GM12873 (cell line): ENCODE data around the gene PTGFR.

ENCODE experiments used
- TF ChIP-seq, protein P1 (sequence below): IDR thresholded peaks from 2 replicates; pipeline ENCODE4 v1.5.1; 2012; ENCODE audit warnings: low read depth, mild to moderate bottlenecking, moderate library complexity, low read length, control low read depth; ENCODE audit not compliant: insufficient read depth; ENCODE audit errors: missing control alignments

Gene PTGFR

DNA sequence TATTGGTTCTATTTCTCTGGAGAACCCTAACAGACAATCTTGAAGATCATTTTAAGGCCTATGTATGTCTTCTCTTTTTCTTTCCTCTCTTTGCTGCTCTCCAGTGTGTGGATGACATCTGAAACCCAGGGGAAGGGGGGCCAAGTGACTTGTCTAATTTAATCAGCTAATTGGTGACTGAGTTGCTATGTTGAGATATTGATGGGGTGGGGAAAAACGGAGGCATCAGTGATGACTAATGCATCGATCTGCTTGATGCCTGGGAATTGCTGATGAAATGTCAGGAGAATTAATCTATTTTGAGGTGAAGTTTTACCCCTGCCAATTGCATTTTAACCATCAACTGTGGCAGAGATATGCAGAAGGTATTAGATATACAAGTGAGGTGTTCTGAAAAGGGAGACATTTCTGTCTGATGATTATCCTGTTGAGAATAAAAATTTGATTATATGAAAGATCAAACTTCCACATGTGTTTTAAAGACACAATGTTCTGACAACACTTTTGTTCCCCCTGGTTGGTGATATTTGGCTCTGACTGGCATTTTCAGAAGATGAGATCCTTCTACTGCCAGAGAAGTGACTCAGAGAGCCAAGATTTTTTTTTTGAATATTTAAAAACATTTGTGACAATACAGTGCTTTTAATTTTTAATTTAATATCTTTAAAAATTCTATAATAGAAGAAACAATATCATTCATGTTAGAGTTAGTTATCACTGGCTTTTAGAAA is 18.7 kb upstream of the PTGFR start:
- TF ChIP-seq, protein P1, sequence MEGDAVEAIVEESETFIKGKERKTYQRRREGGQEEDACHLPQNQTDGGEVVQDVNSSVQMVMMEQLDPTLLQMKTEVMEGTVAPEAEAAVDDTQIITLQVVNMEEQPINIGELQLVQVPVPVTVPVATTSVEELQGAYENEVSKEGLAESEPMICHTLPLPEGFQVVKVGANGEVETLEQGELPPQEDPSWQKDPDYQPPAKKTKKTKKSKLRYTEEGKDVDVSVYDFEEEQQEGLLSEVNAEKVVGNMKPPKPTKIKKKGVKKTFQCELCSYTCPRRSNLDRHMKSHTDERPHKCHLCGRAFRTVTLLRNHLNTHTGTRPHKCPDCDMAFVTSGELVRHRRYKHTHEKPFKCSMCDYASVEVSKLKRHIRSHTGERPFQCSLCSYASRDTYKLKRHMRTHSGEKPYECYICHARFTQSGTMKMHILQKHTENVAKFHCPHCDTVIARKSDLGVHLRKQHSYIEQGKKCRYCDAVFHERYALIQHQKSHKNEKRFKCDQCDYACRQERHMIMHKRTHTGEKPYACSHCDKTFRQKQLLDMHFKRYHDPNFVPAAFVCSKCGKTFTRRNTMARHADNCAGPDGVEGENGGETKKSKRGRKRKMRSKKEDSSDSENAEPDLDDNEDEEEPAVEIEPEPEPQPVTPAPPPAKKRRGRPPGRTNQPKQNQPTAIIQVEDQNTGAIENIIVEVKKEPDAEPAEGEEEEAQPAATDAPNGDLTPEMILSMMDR = no peak

DNA sequence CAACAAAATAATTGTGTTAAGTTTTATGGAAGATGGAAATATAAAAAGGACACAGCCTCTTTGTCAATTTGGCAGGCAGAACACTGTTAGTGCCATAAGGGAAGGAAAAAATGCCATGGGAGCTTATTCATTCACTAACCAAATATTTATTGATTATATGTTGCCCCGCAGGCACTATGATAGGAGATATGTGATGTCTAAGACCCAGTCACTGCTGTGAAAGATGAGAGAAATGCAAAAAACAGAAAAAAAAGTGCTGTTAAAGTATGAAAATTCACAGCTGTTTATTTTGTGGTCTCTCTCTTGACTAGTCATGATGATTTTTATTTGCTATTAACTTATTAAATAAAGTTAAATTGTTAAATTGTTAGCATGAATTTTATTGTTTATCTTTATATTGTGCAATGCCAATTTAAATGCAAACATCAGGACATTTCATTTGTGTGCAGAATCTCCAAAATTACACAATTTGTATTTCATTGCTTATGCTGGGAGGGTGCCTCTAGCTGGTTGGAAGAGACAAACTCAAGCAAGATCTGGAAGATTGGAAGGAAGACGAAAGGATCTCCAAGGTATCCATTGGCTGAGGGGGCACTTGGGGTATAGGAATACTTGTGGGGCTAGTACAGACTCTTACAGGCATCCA is 17.8 kb upstream of the PTGFR start:
- TF ChIP-seq, protein P1 = no peak

DNA sequence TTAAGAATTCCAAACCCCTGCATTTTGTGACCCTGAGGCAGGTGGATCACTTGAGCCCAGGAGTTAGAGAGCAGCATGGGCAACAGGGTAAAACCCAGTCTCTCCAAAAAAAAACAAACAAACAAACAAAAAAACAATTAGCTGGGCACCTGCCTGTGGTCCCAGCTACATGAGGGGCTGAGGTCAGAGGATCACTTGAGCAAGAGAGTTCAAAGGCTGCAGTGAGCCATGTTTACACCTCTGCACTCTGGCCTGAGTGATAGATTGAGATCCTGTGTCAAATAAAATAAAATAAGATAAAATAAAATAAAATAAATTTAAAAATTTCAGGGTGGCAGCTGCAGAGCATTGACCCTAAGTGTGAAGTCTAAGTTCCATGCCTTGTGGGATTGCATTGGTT is 16.7 kb upstream of the PTGFR start:
- TF ChIP-seq, protein P1 = no peak

DNA sequence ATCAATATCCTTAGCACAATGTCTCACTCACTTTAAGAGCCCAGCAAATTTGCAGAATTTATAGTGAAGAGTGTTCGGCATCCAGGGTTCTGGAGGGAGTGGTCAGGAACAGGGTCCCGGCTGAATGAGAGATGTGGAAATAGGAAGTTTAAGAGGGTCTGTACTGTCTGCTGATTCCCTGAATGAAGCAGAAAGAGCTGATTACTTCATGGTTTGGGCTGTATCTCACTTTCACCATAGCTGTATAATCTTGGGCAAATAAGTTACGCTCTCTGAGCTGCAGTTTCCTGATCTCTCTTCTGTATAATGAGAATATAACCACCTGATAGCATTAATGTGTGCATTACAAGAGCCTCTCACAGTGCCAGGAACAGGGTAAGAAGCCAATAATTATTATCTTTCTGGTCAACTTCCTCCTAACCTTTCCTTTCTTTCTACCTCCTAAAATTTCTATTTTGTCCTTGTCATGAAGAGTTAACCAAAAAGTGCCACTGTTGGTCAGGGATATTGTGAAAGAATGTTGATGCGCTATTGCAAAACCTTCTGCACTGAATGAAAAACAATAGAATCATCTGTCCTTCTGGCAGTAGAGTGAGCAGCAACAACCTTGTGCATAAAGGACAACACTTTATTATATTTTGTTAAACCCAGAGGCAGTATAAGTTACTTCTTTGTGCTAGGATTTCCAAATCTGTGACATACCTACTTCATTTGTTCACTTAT is 14.7 kb upstream of the PTGFR start:
- TF ChIP-seq, protein P1 = no peak

DNA sequence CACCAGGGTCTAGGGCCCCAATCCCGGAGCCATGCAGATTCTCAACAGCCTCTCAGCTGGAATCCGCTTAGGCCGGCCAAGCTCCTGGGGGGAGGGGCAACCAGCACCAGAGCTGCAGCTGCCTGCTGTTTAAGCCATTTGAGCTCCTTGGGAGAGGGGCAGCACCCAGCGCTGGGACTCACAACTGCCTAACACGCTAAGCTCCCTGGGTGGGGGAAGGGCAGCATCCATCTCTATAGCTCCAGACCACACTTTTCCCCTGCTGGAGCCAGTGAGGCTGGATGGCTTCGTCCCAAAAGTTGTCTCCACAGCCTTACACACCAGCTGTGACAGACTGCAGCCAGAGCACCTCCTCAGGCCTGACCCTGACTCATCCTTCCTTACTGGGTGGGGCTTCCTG is 6.9 kb upstream of the PTGFR start:
- TF ChIP-seq, protein P1 = no peak

DNA sequence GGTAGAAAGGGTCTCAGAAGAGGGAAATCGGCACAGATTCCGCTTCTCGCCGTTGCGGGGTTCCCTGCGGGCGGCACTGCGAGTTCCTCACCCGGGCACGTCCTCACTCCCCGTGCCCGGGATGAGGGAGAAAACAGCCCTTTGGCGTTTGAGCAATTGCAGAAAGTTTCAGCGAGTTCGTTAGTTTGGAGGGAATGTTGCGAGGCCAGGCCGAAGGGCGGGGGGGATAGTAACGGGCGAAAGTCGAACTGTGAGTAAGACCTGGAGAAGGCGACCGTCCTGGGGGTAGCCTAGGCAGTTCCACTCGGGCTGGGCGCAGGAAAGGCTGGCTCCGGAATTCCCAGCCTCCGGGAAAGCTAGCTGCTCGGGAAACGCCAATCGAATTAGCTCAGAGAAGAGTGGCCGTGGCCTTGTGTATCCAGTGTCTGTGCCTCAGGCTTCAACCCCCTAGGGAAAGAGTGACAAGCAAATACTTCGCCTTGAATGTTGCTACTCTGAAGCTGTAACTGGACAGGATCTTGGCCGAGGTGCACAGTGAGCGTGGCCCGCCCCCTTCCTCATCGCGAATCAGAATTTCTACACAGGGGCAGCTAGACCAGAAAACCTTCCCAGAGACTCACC is 787 bp downstream of the PTGFR start:
- TF ChIP-seq, protein P1 = no peak
